GM12874 (cell line): ENCODE data around the gene GNB1L.

Experiments
- TF ChIP-seq, protein P1 (sequence below): IDR thresholded peaks from 2 replicates; pipeline ENCODE4 v1.5.1; 2011; ENCODE audit warnings: low read depth, mild to moderate bottlenecking, control low read depth, low read length, moderate library complexity; ENCODE audit not compliant: insufficient read depth

The GNB1L gene

DNA sequence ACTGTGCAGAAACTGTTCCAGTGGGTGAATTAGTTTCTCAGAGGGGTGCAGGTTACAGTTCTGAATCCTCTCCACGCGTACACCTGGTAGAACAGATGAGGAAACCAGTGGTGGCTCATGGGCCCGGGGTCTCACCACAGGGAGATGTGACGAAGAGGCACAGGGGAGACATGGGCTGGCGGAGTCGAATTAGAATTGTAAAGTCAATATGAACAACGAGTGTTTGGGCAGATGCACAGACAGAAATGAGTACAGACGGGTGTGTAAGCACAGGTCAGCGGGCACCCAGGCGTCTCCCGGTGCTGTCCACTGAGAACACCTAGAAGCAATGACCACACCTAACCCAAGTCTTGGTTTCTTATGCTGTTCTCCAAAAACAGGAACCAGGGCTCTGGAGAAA, 41.8 kb downstream of the GNB1L start:
- TF ChIP-seq, protein P1, sequence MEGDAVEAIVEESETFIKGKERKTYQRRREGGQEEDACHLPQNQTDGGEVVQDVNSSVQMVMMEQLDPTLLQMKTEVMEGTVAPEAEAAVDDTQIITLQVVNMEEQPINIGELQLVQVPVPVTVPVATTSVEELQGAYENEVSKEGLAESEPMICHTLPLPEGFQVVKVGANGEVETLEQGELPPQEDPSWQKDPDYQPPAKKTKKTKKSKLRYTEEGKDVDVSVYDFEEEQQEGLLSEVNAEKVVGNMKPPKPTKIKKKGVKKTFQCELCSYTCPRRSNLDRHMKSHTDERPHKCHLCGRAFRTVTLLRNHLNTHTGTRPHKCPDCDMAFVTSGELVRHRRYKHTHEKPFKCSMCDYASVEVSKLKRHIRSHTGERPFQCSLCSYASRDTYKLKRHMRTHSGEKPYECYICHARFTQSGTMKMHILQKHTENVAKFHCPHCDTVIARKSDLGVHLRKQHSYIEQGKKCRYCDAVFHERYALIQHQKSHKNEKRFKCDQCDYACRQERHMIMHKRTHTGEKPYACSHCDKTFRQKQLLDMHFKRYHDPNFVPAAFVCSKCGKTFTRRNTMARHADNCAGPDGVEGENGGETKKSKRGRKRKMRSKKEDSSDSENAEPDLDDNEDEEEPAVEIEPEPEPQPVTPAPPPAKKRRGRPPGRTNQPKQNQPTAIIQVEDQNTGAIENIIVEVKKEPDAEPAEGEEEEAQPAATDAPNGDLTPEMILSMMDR, result no peak

DNA sequence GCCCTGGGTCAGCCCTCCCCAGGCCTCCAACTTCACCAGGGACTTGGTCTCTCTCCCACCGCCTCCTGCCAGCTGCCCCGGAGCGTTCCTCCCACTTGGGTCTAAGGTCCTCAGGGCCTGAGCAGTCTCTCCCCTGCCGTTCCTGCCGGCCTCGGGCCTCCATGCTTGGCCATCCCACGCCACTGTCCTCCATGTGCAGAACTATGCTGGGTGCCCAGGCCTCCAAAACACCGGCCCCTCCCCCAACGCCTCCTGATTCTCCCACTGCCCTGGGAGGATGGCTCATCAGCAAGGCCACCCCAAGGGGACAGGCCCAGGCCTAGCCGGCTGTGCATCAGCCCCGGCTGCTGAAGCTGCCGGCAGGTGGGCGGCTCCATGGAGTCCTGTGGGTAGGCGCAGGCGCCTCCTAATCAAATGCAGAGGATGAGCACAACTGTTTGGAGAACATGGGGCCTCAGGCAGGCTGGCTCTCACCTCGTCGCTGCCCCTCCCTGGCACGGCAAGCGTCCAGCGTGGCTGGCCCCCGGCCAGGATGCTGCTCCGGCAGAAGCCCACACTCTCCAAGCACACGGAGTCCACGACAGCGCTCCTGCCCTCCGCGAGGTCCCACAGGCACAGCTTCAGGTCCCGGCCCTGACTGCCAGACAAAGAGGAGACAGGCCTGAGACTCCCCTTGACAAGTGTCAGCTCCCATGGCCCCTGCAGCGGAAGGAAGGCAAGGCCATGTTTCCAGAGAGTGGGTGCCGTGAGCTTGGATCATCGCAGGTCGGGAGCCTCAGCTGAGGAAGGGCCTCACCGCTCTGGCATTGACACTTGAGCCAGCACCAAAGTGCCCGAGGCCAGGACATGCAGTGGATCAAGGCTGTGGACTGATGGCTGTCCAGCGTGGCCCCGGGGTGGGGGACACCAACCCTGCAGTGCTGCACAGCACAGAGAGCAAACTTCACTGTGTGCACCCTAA, 42.6 kb downstream of the GNB1L start:
- TF ChIP-seq, protein P1, result no peak

DNA sequence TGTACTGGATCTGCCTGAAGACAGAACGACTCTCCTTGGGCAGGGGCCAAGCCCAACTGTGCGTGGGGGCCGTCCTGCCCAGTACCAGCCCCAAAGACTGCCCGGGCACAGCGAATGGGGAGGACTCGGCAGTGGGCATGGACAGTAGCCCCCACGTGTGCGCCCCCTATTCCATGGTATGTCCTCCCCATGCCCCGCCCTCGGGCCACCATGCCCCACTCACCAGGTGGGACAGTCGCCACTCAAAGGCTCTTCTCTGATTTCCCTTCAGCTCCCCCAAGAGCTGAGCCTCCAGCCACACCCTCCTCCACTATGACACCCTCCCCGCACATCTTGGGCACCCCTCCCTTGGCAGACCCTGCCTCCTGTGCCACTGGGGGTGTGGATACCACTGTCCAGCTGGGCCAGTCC, 43.5 kb downstream of the GNB1L start:
- TF ChIP-seq, protein P1, result no peak

DNA sequence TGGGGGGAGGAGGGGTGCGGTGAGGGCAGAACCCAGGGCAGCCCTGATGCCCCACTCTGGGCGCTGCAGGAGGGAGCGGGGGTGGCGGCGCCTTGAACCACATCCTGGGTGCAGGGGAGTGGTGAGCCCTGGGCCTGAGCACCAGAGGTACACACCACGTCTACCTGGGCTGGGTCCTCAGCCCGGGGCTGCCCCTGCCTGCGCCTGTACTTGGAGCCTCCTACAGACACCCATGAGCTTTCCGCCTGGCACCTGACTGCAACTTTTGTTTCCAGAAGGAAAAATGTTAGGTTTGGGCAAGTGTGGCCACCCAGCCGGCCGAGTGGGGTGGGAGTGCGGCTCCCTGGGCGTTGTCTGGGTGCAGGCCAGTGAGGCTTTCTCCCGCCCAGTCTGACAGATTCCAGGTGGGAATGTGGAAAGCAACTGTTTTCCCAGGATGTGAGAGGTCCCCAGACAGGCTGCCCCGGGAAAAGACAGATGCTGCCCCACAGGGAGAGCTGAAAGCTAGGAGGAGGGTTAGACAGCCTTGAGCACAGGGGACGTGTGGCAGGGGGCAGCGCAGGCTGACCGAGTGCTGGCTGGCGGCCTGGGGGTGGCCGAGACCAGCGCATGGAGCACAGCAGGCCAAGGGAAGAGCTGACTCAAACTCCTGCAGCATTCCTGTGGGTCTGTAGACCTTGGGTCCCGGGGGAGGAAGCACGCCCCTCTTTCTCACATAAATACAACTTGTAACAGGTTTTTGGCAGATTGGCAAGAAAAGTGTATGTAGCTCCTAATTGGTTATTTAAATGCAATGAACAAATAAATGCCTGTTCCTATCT, 44.1 kb downstream of the GNB1L start:
- TF ChIP-seq, protein P1, result no peak

DNA sequence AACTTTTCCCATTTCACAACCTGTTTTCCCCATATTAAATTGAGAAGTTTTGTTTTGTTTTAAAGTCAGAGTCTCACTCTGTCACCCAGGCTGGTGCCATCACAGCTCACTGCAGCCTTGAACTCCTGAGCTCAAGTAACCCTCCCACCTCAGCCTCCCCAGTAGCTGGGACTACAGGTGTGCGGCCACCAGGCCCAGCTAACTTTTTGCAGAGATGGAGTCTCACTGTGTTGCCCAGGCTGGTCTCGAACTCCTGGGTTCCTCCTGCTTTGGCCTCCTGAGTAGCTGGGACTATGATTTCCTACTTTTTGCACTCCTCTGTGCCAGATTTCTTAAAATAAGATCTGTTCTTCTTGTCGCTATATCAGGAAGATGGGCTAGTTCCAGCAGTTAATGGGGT, 44.9 kb downstream of the GNB1L start:
- TF ChIP-seq, protein P1, result no peak

DNA sequence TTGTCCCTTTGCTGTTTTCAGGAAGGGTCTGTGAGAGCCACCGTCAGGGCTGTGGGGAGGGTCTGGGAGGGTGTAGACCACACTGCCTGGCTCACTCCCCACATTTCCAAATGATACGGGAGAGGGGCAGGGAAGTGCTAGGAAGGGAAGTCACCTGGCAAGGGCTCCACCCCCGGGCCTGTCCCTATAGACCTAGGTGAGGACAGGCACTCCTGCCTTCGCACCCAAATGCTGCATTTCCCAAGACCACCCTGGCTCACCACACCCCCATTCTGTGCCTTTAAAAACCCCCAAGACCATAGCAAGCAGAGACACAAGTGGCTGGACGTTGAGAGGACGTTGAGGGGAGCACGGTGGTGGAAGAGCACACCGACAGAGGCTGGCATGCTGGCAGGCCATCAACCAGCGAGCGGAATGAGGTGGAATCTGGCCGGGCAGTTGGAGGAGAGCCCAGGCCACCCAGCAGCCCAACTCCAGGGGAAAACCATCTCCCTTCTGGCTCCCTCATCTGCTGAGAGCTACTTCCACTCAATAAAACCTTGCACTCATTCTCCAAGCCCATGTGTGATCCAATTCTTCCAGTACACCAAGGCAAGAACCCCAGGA, 45.7 kb downstream of the GNB1L start:
- TF ChIP-seq, protein P1, result no peak
